Thyroid gland (tissue), 4 donors: ENCODE data around the gene DAPK1. TPM values are rescaled to one million over a fixed set of nuclear protein-coding genes. Genes with fewer than 3 reads are reported as not detected.

Experiments used
- DNase-seq, 2 donors: peaks; one replicate each; pipeline ENCODE4 v3.0.0-alpha.2; 2019
- H3K27ac ChIP-seq, 3 donors: fragments of 200-600 bp; sonication (generic); 1 replicate in 2 of 3; 2 replicates in 1 of 3; pipeline ENCODE4 v1.5.1; 2016 to 2019; ENCODE audit warnings: mild to moderate bottlenecking in 1 of 3, moderate library complexity in 1 of 3
- H3K27me3 ChIP-seq: fragments of 200-600 bp; sonication (generic); one replicate; pipeline ENCODE4 v1.5.1; 2019
- H3K36me3 ChIP-seq, 2 donors: fragments of 200-600 bp; sonication (generic); one replicate each; pipeline ENCODE4 v1.5.1; 2016 to 2019
- H3K4me1 ChIP-seq, 2 donors: fragments of 200-600 bp; sonication (generic); one replicate each; pipeline ENCODE4 v1.5.1; 2017 to 2019
- H3K4me3 ChIP-seq, 3 donors: fragments of 200-600 bp; sonication (generic); replicated peaks in 1 of 3; 1 replicate in 2 of 3; 2 replicates in 1 of 3; pipeline ENCODE4 v1.5.1; 2016; ENCODE audit warnings: mild to moderate bottlenecking in 1 of 3
- H3K9me3 ChIP-seq: fragments of 200-600 bp; sonication (generic); one replicate; pipeline ENCODE4 v1.5.1; 2017
- POLR2A ChIP-seq, 2 donors: fragments of 450-650 bp; IDR thresholded peaks; one replicate each; pipeline ENCODE4 v1.6.1; 2017; ENCODE audit warnings: antibody characterized with exemption in 2 of 2, mild to moderate bottlenecking in 2 of 2, moderate library complexity in 1 of 2
- WGBS, 2 donors: methylation state at CpG; one replicate each; pipeline ENCODE4 v1.1.5; 2017; 5-methylcytosine and 5-hydroxymethylcytosine counted together
- intact Hi-C: fragments of 100-400 bp; cut with DNase I; formaldehyde crosslinking; loops from one replicate; pipeline ENCODE4 v1.15.1; 2023
- total RNA-seq, 4 donors: library from RNA; depleted of rRNA; stranded (reverse); fragments of >200 nt; gene quantifications; one replicate each; pipeline ENCODE4 v1.2.3, GENCODE V29; 2016
- TF ChIP-seq, protein P1 (sequence below), 6 experiments: fragments of 200-600 bp in 3 of 6; fragments of 450-650 bp in 3 of 6; sonication (generic) in 3 of 6; IDR thresholded peaks; one replicate each; pipeline ENCODE4 v1.5.1; 2016 to 2019; ENCODE audit warnings: antibody characterized with exemption in 6 of 6, mild to moderate bottlenecking in 2 of 6, inconsistent platforms in 1 of 6, moderate library complexity in 1 of 6

Gene DAPK1
- total RNA-seq, 4 donors from 2014 or later, result 32.0 to 76.2 (median 38.2) TPM

- intact Hi-C loops, result no loop called here
- 96% methylated on average over 2 of the region's 2 CpGs for WGBS, 2 donors
- no peak for DNase-seq
These were observed 222.5 kb downstream of the DAPK1 start for GRCh38 chr9:87720173-87720572.

DNA sequence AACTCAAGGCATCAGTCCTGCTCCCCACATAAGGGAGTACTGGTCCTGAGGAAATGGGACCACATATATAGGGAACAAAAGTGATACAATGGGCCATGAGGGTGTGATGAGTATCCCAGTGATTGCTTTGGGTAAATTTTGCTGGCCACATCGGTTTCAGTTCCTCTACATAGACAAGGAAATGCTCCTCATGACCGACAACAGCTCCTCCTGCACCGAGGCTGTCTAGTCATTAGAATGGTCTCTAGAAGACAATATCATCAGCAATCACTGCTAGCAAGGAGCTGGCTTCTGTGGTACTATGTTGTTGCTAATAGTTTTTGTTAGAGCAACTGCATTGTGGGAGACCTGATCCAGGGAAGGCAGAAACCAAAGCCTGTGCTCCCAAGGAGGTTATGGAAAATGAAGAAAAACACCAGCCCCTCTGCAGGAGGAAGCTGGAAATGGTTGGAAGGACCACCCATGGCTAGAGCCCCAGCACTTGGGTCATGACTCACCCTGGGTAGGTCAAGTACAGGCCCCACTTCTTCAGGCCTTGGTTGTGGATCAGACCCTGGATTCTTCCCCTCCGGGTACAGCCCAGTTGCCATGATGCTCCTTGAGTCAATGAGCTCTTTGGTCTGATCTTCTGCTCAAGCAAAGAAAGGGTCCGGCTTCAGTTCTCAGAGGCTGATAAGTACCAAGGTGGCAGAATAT, 224.9 kb downstream of the DAPK1 start:
- no peaks in the 10 kb centered on the region for H3K9me3 ChIP-seq
- peaks cover 11 to 16% of the 10 kb centered on the region in 2 donors for H3K4me1 ChIP-seq
- 91 to 94% methylated on average over 5 of the region's 5 CpGs for WGBS, 2 donors
- TF ChIP-seq POLR2A (IDR thresholded peaks at IDR 0.05), result no peak
- TF ChIP-seq, protein P1, sequence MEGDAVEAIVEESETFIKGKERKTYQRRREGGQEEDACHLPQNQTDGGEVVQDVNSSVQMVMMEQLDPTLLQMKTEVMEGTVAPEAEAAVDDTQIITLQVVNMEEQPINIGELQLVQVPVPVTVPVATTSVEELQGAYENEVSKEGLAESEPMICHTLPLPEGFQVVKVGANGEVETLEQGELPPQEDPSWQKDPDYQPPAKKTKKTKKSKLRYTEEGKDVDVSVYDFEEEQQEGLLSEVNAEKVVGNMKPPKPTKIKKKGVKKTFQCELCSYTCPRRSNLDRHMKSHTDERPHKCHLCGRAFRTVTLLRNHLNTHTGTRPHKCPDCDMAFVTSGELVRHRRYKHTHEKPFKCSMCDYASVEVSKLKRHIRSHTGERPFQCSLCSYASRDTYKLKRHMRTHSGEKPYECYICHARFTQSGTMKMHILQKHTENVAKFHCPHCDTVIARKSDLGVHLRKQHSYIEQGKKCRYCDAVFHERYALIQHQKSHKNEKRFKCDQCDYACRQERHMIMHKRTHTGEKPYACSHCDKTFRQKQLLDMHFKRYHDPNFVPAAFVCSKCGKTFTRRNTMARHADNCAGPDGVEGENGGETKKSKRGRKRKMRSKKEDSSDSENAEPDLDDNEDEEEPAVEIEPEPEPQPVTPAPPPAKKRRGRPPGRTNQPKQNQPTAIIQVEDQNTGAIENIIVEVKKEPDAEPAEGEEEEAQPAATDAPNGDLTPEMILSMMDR (IDR thresholded peaks at IDR 0.05), result no peak
- H3K4me3 ChIP-seq, result no peak overlapping the region
- no peak for DNase-seq
- intact Hi-C loops, result no loop called here
- H3K27ac ChIP-seq, result no peak overlapping the region
- no peaks in the 10 kb centered on the region for H3K27me3 ChIP-seq
- peaks cover 0 to 1% of the 10 kb centered on the region in 2 donors for H3K36me3 ChIP-seq

More at GRCh38 chr9:87720173-87720572, 222.5 kb downstream of the DAPK1 start:
- TF ChIP-seq, protein P1 (IDR thresholded peaks at IDR 0.05), result no peak
- no peak for TF ChIP-seq POLR2A (IDR thresholded peaks at IDR 0.05)
- Histone ChIP-seq H3K4me1 (no peaks in the 10 kb centered on the region), H3K27ac (no peak overlapping the region), H3K36me3 (no peaks in the 10 kb centered on the region), H3K27me3 (no peaks in the 10 kb centered on the region), H3K4me3 (no peak overlapping the region), H3K9me3 (no peaks in the 10 kb centered on the region)

DNA sequence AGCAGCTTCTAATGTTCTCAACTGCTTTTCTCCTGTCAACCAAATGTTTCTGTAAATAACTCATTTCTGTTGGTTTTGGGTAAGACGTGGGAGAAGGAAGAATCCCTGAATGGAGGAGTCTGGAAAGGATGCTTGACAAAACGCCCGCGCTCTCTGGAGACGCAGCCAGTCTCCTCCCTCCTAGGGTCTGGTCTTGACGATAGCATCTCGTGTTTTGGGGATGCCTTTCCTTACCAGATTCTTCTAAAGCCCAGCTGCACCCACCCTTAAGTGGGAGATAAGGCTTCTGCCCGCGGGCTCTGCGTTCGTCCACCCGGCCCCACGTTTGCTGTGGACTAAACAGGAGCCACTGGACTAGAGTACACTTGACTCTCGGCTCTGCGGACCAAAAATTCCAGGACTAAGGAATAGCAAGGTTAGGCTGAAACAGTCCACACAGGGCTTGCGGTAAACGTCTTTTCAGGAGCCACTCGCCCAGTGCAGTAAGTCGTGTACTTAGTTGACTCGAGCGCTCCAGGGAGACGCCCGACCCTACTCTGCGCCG, 227.8 kb downstream of the DAPK1 start:
- intact Hi-C loops, result no loop called here

DNA sequence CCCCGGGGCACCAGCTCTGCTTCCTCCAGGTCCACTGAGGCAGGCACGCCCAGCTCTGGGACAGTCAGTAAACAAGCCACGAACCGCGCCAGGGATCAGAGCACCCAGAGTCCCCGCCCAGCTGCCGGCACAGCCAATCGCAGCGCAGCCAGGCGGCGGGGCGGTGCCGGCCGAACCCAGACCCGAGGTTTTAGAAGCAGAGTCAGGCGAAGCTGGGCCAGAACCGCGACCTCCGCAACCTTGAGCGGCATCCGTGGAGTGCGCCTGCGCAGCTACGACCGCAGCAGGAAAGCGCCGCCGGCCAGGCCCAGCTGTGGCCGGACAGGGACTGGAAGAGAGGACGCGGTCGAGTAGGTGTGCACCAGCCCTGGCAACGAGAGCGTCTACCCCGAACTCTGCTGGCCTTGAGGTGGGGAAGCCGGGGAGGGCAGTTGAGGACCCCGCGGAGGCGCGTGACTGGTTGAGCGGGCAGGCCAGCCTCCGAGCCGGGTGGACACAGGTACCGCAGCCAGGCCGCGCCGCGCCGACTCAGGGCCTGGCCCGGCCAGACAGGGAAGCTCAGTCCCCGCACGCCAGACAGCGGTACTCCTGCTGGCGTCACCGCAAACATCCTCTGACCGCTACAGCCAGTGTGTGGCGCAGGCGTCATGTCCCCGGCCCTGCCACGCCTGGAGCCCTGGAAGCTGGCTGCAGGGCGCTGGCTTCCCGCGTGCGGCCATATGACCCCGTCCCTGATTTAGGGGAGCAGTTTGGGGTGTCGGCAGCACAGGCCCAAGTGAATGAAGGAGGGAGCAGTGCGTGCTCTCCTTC, 228.4 kb downstream of the DAPK1 start, which contains the start of gene CTSL:
CTSL (plus strand) TSS at position 220 of the 810 bp plus-strand sequence. CDS start 1,485 bp downstream, outside the sequence.
- intact Hi-C loops, result no loop called here
- 0 to 1% methylated on average over 13 to 36 of the region's 67 CpGs for WGBS, 2 donors
- DNase-seq, result peak; percentile 93
- Histone ChIP-seq H3K9me3 (no peaks in the 10 kb centered on the region), H3K27ac (peak within 1 kb of the TSS; percentile 86 to 96 (median 93)), H3K36me3 (peaks cover 15 to 20% of the 10 kb centered on the region in 2 donors), H3K4me3 (peak within 1 kb of the TSS; percentile 1 to 72 (median 58)), H3K27me3 (no peaks in the 10 kb centered on the region), H3K4me1 (peaks cover 12 to 16% of the 10 kb centered on the region in 2 donors)
- TF ChIP-seq, protein P1 (IDR thresholded peaks at IDR 0.05), result peak in 3 of 6 experiments; percentile 11 to 30 (median 24)
- TF ChIP-seq POLR2A (IDR thresholded peaks at IDR 0.05), result peak in 1 of 2 donors; percentile 96

More for the DNA sequence above, 227.8 kb downstream of the DAPK1 start:
- peak in 1 of 2 donors; percentile 7 for DNase-seq
- Histone ChIP-seq H3K9me3 (no peaks in the 10 kb centered on the region), H3K27me3 (no peaks in the 10 kb centered on the region), H3K27ac (peak overlapping the region; percentile 86 to 96 (median 93)), H3K4me3 (peak overlapping the region in 2 of 3 donors; percentile 58 to 72), H3K36me3 (peaks cover 10 to 15% of the 10 kb centered on the region in 2 donors), H3K4me1 (peaks cover 12 to 16% of the 10 kb centered on the region in 2 donors)
- TF ChIP-seq, protein P1 (IDR thresholded peaks at IDR 0.05), result no peak
- TF ChIP-seq POLR2A (IDR thresholded peaks at IDR 0.05), result peak in 1 of 2 donors; percentile 0
- 6% methylated on average over 15 to 21 of the region's 25 CpGs for WGBS, 2 donors
